GM03348 (cell line): ENCODE results near the gene MSH3.

Experiments
- DNase-seq: peaks from one replicate; pipeline ENCODE4 v3.0.0; 2012; ENCODE audit warnings: low spot score

MSH3 gene

GRCh38 chr5:80912479-80912878 is 258.0 kb downstream of the MSH3 start:
- DNase-seq = no peak

GRCh38 chr5:80915716-80916115 is 261.3 kb downstream of the MSH3 start:
- no peak for DNase-seq

DNA sequence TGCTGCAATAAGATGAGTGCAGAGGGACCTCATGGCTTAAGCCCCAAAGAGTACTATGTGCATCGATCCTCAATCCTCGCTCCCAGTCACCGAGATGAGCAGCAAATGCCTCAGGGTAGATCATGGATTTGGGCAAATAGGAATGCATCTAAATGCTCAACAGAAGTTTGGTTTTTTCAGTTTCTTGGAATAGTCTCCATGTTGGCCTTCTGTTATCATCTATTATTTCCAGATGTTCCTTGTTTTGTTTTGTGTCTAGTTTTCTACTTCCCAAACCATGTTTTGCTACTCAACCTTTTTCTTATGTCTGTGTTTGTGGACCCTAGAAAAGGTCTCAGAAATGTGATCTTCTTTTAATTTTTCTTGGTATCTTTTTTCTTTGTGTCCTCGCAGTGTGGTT is 262.2 kb downstream of the MSH3 start:
- DNase-seq = peak; percentile 32

DNA sequence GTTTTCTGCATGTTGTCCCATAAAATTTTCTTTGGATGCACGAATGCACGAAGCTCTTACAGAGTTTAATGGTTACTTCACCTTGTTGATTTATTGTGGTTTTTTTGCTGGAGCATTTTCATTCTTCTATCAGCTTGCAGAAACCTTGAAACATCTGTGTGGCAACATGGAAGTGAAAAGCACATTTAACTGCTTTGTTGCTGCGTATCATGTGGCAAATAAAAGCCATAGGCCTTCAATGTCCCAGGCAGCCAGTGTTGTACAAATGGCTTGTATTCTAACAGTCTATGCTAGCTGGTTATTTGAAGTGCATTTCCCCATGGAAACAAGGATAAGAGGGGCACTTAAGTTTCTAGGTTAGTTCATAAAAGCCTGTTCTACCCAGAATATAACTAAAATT is 263.2 kb downstream of the MSH3 start:
- no peak for DNase-seq

DNA sequence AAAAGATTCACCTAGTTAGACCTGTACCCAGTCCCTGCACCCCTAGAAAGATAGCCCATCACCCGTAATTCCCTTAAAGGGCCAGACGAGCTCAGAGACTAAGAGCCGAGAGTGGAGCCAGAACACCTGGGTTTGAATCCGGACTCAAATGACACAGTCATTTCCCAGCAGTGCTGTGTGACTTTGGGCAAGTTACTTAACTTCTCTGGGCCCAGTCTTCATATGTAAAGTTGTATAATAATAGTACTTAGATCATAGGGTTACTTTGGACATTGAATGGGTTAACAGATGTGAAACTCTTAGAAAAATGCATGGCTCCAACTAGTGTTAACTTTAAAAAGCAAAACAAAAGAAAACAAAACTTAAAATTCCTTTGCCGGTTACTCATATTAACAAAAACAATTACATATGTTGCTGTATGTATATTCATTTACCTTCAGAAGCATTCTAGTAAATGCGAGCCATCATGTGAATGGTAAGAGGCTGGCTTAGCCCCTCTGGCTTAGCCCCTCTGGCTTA is 265.3 kb downstream of the MSH3 start:
- no peak for DNase-seq

GRCh38 chr5:80920333-80920732 is 265.9 kb downstream of the MSH3 start:
- no peak for DNase-seq

- DNase-seq = no peak
These were observed 266.6 kb downstream of the MSH3 start for GRCh38 chr5:80921026-80921425.

DNA sequence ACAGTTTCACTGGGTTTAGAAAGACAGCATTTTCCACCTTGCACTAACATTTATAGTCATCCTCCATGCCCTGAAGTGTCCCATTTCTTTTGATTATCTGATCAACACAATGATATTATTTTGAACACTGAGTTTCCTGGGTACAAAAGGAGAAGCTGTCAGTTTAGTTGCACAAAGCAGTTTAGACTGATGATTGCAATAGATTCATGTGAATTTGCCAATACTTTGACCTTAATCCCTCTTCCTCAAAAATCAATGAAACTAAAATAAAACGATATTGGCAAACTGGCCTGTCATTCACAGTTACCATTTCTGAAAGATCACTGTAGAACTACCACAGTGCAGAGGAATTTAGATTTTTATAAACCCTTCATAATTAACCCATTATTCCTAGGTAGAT is 271.5 kb downstream of the MSH3 start:
- no peak for DNase-seq
